ENCODE measurements around the gene LHFPL6.

GRCh38 chr13:39402221-39402970, 200.6 kb downstream of the LHFPL6 start:
- no peak for TF ChIP-seq POLR2A (IDR thresholded peaks at IDR 0.05)
- no peak for TF ChIP-seq CTCF (IDR thresholded peaks at IDR 0.05)
